NCI-H1417 treated with DMSO at 0.1 percent for 48 hours (cell line): ENCODE measurements around the gene B3GALT5.
"Not testable (repeated sequence)": the region's sequence is repeated elsewhere in the genome, so short reads cannot be mapped to it uniquely, and the experiment has no call there.

Experiments used
- DNase-seq: peaks from one replicate; lab custom pipeline; 2025; lab: John Stamatoyannopoulos, UW

B3GALT5 gene

DNA sequence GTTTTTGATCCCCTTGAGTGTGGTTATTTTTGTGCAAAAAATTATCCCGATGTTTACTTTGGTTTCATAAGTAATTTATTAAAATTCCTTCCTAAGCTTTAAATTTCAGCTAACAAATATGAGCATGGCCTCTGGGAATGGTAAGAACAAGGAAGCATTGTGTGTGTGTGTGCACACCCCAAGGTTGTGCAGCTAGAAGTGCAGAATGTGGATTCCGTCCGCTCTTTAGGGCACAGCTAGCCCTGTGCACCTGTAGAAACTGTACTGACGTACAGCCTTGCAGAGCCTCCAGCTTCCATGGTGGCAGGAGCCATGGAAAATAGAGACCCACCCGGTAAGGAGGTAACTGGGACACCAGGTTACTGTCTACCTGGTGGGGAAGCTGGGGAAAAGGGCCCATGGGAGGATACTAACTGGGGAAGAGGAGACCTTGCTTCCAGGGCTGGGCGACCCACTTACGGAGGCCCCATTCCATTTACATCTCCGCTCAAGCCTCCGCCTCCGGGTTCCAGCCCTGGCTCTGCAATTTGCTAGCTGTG is 54.7 kb downstream of the B3GALT5 start:
- no peak for DNase-seq

DNA sequence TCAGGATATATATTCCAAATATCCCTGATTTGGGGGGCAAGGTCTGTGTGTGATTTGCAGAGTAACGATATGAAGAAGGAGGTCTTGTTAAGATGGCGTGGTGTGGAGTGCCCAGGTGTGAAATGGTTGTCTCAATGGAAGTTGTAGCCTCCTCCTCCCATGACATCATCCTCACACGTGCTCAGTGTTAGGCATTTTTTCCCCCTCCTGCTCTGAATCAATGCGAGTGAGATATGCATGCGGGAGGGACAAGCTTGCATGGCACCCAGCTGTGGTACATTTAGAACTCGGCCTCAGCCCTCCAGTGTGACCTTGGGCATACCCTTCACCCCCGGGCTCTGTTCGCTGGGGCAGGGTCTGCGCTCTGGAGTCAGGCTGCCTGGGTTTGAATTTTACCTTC is 55.6 kb downstream of the B3GALT5 start:
- no peak for DNase-seq

DNA sequence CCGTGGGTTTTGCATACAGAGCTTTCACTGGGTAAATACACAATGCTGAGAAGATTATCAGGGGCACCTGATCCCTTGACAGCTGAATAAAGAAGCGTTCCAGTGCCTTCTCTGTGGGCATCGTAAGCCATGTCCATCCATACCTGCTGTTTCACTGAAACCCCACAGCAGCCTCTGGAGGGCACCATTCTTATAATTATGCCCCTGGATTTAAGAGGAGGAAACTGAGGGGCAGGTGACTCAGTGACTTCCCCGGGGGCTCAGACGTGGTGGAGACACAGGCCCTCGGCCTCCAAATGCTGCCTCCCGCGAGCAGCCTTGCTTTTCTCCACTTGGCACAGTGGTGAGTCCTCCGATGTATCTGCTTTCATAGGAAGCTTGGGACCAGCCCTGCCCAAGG is 56.7 kb downstream of the B3GALT5 start:
- DNase-seq, result no peak

DNA sequence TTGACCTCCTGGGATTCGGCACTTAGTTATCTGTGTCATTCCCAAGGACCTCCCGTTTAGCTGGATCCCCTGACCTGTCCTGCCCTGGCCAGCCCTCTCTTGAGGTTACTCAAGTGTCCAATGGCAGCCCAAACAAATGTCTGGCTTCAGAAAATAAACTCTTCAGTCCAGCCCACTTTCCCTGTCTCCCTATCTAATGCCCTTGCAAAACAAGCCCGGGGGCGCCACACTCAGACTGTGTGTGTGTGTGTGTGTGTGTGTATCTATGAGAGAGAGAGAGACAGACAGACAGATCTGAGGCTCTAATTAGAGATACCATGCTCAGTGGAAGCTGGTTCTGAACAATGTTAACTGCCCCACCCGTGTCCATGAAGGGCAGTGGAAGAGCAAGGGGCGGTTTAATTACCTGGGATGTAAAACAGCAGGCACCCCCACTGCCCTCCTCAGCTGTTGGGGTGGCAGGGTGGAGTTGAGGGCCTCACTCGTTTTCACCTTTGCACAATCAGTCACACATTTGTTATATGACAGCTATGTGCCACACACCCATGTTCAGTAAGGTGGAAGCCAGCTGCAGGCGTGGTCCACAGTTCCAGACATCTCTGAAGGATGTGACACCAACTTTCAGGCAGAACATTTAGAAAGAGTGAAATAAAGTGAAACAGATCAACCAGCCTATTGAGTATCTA is 57.4 kb downstream of the B3GALT5 start:
- no peak for DNase-seq

DNA sequence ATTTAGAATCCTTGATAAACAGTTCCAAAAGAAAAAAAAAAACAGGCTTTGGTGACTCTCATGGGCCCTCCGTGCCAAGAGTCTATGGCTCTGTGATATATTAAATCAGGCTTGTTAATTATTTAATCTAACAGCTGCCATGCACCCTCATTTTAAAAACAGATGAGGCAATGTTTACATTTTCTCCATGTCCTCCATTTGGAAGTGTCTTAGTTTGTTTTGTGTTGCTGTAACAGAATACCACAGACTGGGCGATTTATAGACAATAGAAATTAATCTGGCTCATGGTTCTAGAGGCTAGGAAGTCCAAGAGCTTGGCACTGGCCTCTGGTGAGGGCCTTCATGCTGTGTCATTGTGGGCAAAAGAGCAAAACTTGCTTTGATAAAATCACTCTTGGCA is 58.0 kb downstream of the B3GALT5 start:
- no peak for DNase-seq

DNA sequence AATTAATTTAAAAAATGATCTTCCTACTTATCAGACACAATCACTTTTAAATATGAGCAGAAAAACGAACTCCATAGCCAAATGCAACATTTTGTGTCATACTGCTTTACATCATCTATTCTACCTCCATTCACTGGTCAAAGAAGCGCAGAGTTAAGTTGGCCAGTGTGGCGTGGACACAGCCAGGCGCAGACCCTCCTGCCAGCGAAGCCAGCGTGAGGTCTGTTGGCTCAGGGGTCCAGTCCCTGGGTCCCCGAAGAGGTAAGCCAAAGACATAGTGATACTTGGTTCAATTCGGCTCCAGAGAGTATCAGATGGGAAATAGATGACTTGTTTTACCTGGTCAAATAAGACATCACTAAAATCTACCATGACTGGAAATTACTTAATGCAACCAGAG is 59.2 kb downstream of the B3GALT5 start:
- DNase-seq, result no peak

DNA sequence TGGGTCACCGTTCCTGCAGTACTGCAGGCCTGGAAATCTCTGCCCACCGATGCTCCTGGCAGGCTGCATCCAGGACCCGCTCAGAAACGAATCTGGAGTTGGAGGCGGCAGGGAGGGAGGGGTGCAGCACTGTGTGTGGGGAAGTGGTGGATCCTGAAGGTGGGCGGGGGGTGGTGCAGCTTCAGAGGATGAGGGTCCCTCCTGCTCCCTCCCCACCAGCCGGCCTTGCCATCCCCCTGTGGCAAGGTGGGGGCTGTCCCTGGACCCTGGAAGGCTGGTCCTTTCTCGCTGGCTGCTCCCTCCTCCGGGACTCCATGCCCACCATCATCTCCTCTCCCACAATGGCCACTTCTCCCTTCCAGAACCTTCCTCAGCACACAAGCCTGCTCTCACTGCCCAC is 60.4 kb downstream of the B3GALT5 start:
- DNase-seq, result no peak

DNA sequence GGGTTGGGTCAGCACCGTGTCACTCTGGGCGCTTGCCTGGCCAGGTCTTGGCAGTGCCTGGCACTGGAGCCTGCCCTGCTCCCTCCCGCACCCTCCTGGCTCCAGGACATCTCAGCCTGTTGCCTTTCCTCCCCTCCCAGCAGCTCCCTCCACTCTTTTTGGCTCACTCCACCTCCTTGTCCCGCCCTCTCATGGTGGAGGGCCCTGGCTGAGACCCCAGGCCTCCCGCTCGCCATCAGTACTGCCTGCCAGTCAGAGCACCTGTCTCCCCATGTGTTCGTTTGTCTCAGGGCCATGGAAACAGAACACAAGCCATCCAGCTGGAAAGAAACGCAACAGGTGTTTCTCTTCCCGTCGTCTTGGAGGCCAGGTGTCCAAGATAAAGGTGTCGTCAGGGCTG is 61.0 kb downstream of the B3GALT5 start:
- no peak for DNase-seq

DNA sequence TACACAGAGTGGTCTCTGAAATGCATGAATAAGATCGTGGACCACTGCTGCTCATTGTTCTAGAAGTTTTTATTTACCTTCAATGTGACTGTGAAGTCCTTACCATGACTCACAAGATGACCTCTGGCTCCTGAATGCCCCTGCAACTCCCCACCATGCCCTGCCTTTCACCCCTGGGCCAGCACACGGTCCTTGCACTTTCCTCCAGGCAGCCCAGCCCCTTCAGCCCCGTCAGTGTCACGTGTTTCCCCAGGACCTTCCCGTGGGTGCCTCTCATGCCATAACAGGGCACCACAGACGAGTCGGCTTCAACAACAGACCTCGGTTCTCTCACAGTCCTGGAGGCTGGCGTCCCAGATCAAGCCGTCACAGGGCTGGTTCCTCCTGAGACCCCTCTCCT is 62.1 kb downstream of the B3GALT5 start:
- no peak for DNase-seq

DNA sequence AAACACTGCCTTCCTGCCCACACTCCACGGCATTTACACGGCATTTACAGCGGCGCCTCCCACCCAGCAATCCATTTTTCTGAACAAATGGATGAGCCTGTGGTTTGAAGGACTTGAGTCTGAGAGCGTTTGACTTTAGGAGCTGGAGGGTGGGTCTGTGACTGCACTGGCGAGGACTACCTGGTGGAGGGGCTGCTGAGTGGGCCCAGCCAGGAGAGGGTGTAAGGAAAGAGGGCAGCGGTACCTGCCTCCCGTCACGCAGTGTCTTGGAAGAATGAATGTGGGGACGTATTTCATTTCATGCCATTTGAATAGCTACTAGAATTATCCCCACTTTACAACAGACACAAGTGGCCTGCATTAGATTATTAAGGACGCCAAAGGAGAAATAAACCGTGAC is 62.9 kb downstream of the B3GALT5 start:
- no peak for DNase-seq

DNA sequence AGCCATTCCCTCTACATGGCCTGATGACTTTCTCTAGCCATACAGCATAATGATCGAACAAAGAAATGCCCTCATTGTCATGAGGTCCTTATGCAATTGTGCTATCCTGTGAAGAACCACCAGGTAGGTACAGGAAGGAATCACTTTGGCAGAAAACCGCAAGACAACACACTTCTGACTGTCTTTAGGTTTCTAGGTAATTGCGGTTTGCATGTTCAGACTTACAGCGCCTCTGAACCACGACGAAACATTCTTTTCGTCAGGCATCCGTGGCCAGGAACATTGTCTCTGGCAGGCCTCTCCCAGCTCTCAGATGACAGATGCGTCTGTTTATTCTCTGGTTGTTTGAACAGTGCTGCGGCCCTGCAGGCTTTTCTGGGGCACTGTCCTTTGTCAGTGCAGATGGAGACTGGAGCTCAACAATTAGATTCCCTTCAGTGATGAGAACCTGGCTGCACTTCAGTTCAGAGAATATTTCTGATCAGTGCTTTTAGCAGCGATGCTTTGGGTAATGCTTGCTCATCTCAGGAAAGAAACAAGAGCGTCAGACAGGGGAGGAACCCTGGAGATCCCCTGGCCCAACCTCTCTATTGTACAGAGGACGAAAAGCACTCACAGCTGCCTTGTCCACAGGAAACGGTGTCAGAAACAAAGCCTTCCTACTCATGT is 63.4 kb downstream of the B3GALT5 start:
- peak; percentile 90 for DNase-seq

DNA sequence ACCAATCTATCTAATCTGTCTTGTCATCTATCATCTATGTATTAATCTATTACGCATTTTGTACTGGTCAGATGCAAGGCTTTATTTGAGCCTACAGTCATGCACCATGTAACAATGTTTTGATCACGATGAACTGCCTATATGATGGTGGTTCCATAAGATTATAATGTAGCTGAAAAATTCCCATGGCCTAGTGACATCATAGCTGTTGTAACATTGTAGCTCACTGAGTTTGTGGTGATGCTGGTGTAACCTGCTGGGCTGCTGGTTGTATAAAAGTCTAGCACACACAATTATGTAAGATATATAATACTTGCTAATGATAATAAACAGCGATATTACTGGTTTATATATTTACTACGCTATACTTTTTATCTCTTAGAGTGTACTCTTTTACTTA is 67.5 kb downstream of the B3GALT5 start:
- DNase-seq, result no peak

DNA sequence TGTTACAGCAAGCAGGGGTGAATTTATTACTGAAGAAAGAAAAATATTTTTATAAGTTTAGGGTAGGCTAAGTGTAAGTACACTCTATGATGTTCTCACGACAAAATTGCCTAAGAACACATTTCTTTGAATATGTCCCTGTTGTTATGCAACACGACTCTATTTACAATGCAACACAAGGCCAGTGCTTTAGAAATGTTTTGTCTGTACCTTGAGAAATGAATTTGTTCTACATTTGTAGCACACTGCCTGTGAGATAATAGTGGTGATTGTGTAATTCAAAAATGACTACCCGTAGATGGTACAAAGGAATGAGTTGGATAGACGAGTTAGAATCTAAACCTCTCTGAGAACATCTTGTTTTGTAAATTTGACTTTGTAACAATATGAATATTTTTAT is 68.5 kb downstream of the B3GALT5 start:
- no peak for DNase-seq

DNA sequence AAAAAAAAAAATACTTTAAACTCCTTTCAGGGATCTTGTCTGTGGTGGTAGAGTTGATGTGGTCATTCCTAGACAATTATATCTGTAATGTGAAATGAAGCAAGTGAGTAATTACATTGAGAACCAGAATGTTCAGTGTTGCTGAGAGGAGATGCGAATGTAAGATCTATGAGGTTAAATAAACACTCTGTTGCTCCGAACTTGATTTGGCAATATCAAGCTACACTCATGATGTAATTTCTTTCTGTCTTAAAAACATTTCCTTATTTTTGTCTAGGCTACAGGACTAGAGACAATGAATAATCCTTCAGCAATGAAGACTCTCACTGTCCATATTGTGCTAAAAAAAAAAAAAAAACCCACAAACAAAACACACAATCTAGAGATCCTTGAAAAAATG is 69.1 kb downstream of the B3GALT5 start:
- no peak for DNase-seq

DNA sequence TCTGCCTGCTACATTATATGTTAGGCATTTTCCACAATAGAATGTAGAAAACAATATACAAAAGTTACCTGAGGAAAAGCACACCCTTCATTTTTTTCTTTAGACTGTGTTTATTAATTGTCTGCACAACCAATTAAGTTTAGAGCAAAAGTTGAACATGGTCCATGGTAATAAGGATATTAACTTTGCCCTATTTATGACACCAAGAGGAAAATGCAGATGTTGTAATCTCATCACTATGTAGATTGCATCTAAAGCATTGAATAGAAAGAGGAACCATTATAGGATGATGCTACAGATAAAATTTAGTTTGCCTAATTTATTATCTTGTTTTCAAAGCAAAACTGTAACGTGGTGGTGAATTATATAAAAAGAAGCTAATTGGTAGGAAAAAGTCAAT is 72.5 kb downstream of the B3GALT5 start:
- DNase-seq, result no peak

DNA sequence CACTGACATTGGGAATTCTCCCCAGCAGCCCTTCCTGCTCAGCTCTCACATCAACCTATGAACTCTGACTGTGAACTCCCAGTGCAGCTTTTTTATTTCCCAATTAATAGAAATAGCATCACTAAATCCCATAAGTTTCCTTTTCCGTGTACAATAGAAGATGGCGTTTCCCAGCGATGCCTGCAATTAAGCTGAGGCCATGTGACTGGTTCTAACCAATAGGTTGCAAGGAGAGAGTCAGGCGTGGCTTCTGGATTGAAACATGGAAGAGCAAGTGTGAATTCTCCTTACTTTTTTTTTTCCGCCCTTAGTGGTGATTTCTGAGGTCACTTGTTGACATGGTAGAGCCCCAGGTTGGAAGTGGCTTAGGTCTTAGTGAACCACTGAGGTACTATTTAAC is 73.3 kb downstream of the B3GALT5 start:
- DNase-seq, result no peak

DNA sequence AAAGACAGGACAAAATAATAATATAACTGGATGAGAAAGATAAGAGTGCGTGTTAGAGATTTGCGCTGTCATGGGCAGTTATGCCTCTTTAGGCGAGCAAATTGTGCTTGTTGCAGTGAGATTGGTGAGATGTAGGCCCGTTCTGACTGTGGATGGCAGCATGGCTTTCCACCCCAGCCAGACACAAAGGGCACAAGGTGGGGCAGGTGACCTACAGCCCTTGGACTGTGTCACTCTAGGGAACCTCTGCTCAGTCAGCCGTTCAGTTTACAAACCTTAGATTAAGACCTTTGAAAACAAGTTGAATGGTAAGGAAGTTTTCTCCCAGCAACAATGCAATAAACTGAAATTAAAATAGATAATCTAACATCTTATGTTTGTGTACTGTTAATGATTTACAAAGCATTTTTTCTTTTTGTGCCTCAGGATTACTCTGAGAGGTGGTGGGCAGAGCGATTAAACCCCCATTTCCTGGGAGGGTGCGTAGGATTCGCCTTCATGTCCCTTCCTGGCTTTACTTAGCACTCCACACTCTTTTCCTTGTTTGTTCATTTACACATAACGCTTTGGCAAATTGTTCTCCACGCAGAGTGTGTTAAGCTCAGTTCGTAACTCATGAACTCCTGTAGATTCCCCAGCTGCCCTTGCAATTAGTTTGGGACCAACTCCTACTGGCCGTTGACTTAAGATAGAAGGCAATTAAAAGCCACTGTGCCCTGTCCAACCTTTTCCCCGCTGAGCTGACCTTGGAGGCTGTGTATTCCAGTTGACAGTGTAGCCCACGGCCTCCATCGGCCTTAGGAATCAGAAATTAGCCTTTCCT is 74.1 kb downstream of the B3GALT5 start:
- DNase-seq, result no peak

DNA sequence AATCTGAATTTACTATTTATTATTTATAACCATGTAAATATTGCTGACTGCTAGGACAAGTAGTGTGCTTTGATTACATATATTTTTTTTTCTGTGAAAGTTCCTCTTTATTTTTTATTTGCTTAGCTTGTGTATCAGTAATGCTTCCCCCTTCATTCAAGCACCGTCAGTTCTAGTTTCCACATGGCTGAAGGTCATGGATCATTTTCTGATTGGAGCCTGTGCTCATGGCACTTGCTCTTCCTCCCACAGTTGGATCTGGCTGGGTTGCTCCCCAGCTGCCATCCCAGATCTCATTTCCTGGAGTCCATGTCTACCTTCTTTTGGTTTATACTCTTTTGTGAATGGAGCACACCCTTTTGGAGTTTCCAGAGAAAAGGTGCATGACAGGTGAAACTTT is 75.3 kb downstream of the B3GALT5 start:
- no peak for DNase-seq

DNA sequence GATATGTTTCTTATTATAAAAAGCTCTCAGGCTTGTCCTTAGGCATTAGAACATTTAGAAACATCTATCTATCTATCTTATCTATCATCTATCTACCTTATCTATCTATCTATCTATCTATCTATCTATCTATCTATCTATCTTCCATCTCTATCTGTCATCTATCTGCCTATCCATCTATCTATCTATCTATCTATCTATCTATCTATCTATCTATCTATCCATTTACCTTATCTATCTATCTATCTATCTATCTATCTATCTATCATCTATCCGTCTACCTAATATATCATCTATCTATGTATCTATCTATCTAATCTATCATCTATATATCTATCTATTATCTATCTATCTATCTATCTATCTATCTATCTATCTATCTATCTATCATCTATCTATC is 77.1 kb downstream of the B3GALT5 start:
- DNase-seq, result not testable (repeated sequence)

DNA sequence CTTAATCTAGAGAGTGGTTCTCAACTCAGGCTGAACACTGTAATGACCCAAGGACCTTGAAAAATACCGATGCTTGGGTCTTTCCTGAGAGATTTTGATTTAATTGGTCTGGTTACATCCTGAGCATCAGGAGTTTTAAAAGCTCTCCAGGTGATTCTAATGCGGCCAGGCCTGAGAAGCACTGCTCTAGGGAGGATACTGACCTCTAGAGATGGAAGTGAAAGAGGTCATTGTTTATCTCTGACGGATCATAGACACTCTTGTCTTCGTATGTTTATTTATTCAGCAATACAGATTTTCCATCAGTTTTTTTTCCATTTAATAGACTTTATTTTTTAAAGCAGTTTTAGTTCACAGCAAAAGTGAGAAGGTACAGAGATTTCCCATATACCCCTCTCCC is 77.7 kb downstream of the B3GALT5 start:
- DNase-seq, result no peak

DNA sequence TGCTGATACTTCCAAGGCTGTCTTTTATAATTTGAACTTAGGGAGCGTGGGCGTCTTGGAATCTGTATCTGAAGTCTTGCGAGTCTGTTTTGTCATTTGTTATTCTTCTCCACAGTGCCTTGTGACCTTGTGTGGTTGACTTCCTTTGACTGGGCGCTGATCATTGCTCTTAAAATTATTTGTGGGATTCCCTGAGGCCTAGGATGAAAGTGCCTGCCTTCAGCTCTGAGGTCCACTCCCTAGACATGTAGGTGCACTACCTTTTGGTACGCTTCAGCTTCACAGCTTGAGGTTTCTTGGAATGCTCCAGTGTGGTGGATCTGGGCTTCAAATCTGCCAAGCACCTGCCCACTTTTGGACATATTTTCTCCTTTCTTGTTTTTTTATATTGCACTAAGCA is 82.0 kb downstream of the B3GALT5 start:
- no peak for DNase-seq

DNA sequence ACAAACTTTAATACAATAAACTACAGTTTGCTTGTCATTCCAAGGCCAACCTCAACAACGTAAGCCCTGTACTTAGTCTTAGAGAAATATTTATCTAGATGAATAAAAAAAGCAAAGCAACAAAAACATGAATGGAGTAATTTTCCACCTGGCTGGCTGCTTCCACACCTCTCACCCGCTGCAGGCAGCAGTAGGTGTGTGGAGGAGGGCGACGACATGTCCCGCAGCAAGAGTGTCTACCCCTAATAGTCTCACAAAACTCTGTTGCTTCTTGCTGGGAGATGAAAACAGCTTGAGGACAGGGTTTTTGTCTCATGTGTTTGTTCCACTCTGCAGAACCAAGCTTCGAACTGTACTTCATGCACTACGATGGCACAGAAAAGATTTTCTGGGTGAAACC is 83.5 kb downstream of the B3GALT5 start:
- DNase-seq, result no peak

DNA sequence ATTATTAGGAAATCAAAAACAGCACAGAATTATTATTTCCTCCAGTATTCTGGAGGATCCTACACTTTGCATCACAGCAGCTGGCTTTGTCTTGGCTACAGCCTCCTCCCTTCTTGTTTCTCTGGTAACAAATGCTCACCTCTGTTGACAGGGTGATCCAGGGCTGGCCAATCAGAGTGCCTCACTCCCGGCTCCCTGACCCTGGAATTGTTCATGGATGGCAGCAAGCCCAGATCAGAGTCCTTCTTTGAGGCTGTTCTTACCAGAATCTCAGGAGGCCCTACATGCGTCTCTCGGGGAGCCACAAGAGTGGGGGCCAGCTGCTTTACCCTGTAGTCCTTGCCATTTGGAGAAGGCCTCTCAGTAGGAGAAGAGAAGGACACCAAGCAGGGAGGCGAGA is 83.9 kb downstream of the B3GALT5 start:
- no peak for DNase-seq
